GM18505 (cell line): ENCODE measurements around the gene SRSF2.
"Not testable (repeated sequence)": the region's sequence is repeated elsewhere in the genome, so short reads cannot be mapped to it uniquely, and the experiment has no call there.

Experiments used
- ATAC-seq: cut with Tn5 transposase; IDR thresholded peaks from one replicate; pipeline ENCODE4 v1.9.1; 2021; ENCODE audit not compliant: unreplicated experiment
- POLR2A ChIP-seq: IDR thresholded peaks from 4 replicates; pipeline ENCODE4 v1.6.1; 2011; ENCODE audit warnings: borderline replicate concordance; ENCODE audit not compliant: insufficient read depth, insufficient read length; ENCODE audit errors: extremely low read depth

The SRSF2 gene

GRCh38 chr17:76734080-76734840, 2.9 kb downstream of the SRSF2 start:
- no peak for ATAC-seq
- peak; percentile 19 for TF ChIP-seq POLR2A

GRCh38 chr17:76733618-76733957, 3.5 kb downstream of the SRSF2 start:
- ATAC-seq = no peak

GRCh38 chr17:76732734-76733617, 4.2 kb downstream of the SRSF2 start:
- peak; percentile 32 for TF ChIP-seq POLR2A
- no peak for ATAC-seq

More at GRCh38 chr17:76733618-76733957, 3.5 kb downstream of the SRSF2 start:
- no peak for TF ChIP-seq POLR2A

- ATAC-seq = not testable (repeated sequence)
These were observed 5.1 kb downstream of the SRSF2 start for GRCh38 chr17:76731800-76732733.

GRCh38 chr17:76727745-76728456, 9.2 kb downstream of the SRSF2 start:
- ATAC-seq = no peak
- TF ChIP-seq POLR2A = peak; percentile 17

- peak; percentile 47 for ATAC-seq
- peak; percentile 88 for TF ChIP-seq POLR2A
These were observed 10.1 kb downstream of the SRSF2 start, which contains the start of gene METTL23 for GRCh38 chr17:76726776-76727718. TSS of gene METTL23 (plus strand) at chr17:76726839. CDS start at chr17:76729711, 2,872 bp downstream.

GRCh38 chr17:76726231-76726775, 10.8 kb downstream of the SRSF2 start, which contains the start of gene JMJD6:
TSS of gene JMJD6 (minus strand) at chr17:76726606. CDS start at chr17:76726475, 131 bp downstream.
- peak; percentile 78 for TF ChIP-seq POLR2A
- peak; percentile 56 for ATAC-seq

- peak; percentile 17 for ATAC-seq
These were observed 11.4 kb downstream of the SRSF2 start for GRCh38 chr17:76725580-76726230.

GRCh38 chr17:76723812-76724211, 13.3 kb downstream of the SRSF2 start:
- TF ChIP-seq POLR2A = no peak
- no peak for ATAC-seq

More at GRCh38 chr17:76725580-76726230, 11.4 kb downstream of the SRSF2 start:
- TF ChIP-seq POLR2A = no peak

GRCh38 chr17:76722977-76723376, 14.2 kb downstream of the SRSF2 start:
- not testable (repeated sequence) for ATAC-seq

- no peak for ATAC-seq
- no peak for TF ChIP-seq POLR2A
These were observed 14.9 kb downstream of the SRSF2 start for GRCh38 chr17:76722279-76722678.
